Left hindlimb (tissue), 1 donor: ENCODE data around the gene DHPS.
"Not testable (repeated sequence)": the region's sequence is repeated elsewhere in the genome, so short reads cannot be mapped to it uniquely, and the experiment has no call there.

Experiments used
- DNase-seq: peaks from one replicate; pipeline ENCODE4 v3.0.0-alpha.2; 2018

Gene DHPS

GRCh38 chr19:12681074-12681987 is at the start of gene DHPS:
TSS of gene DHPS (minus strand) at chr19:12681880. CDS start at chr19:12681766, 114 bp downstream.
- DNase-seq: peak; percentile 93

GRCh38 chr19:12731337-12731736 is 49.7 kb upstream of the DHPS start:
- DNase-seq: no peak

DNA sequence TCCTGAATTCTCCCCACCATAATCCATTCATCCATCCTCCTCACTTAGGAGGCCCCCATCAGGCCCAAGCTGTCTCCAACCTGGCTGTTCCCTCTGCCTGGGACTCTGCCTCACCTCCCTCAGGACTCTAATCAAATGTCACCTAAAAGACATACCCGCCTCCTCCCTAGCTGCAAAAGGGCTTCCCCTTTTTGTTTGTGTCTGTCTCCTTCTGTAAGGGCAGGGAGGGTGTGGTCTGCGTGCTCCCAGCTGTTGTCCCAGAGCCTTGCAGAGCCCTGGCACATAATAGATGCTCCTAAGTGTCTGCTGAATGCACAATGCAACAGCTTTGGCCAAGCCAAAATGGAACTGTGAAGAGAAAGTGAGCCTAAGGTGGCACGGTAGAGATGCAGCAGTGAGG is 48.4 kb upstream of the DHPS start:
- no peak for DNase-seq

GRCh38 chr19:12727745-12728433 is 46.2 kb upstream of the DHPS start:
- DNase-seq: no peak

DNA sequence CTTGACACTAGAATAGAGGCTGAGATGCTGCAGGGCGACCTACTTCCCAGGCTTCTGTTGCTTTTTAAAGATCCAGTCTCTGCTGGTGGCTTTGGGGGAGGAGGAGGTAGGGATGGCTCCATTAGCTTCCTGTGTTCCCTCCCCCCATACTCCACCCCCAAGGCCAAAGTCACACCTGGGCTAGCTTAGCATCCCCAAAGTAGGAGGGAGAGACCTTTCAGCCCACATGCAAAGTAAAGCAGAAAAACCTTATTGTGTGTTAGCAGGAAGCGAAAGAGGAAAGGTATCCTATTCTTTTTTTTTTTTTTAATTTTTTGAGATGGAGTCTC is 45.3 kb upstream of the DHPS start:
- DNase-seq: no peak

- DNase-seq: not testable (repeated sequence)
These were observed 43.9 kb upstream of the DHPS start for GRCh38 chr19:12725612-12726011.

- DNase-seq: peak; percentile 74
These were observed 42.2 kb upstream of the DHPS start, which contains the start of gene TNPO2 for GRCh38 chr19:12723641-12724426. TSS of gene TNPO2 (minus strand) at chr19:12723932. CDS start at chr19:12720977, 2,955 bp downstream.

DNA sequence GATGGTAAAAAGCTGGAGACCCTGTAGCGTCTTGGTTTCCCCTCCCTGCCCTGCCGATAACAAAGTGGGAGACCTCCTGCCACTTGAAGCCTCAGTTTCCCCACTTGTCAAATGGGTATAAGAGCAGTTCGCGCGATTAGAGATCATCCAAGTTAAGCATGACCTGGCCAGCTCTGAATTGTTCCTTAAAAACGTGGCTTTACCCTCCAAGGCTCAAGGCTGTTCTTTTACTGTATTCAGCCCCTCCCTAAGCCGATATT is 41.6 kb upstream of the DHPS start:
- no peak for DNase-seq

GRCh38 chr19:12722566-12723380 is 41.1 kb upstream of the DHPS start:
- peak; percentile 97 for DNase-seq

DNA sequence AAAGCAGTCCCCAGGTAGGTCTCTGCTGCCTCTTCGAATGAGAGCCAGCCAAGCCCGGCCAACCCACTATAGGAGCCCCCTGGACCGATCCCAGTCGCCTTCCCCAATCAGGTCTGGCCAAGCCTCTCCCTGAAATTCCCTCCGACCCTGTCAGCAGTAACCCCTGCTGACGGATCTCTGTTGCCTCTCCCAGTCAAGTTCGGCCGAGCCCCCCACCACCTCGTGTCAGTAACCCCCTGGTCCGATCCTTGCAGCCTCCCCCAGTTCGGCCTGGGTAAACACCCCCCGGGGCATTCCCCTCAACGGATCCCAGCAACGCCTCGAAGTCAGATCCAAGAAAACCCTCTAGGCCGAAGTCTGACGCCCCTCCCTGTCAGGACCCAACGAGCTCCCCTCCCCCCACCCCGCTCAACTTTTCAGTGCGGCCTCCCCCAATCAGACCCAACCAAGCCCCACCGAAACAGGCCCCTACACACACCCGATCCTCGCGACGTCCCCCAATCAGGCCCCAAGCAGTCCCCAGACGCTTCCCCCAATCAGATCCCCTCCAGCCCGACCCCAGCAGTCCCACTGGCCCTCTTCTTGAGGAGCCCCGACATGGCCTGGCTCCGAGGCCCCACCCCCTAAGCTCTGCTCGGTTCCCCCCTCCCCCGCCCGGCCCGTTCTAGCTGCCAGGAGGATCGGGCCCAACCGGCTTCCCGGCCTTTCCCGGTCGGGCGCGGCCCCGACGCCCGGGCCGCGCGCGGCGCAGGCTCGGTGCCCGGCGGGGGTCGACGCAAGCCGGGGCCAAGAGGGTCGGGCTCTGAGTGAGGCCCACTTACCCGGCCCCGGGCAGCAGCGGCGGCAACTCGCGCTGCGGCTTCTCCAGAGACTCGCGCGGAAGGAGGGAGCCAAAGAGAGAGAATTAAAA is 40.2 kb upstream of the DHPS start:
- DNase-seq: peak; percentile 87

- DNase-seq: peak; percentile 46
These were observed 39.4 kb upstream of the DHPS start for GRCh38 chr19:12720851-12721655.

- no peak for DNase-seq
These were observed 38.6 kb upstream of the DHPS start for GRCh38 chr19:12720296-12720695.

- DNase-seq: no peak
These were observed 34.2 kb upstream of the DHPS start for GRCh38 chr19:12715929-12716328.

DNA sequence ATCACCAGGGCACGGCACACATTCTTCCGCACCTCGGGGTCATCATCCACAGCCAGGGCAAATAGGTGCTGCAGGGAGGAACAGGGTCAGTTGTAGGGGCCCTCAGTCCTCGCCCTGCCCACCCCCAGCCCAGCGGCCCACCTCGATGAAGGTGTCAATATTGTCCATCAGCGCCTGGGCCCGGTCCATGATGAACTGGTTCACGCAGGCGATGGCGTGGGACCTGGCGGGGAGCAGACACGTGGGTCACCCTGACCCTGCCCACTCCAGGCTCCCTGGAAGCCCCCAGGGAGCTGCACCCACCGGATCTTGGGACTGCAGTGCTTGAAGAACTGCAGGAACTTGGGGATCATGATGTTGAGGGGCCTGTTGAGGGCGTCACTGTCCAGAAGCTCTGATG is 33.4 kb upstream of the DHPS start:
- DNase-seq: no peak

DNA sequence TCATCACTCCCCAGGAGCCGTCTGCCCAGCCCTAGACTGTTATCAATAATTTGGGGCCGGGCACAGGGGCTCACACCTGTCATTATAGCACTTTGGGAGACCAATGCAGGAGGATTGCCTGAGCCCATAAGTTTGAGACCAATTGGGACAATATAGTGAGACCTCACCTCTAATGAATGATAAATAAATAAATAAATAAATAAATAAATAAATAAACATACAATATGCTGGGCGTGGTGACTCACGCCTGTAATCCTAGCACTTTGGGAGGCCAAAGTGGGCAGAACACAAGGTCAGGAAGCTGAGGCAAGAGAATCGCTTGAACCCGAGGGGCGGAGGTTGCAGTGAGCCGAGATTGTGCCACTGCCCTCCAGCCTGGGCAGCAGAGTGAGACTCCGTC is 31.6 kb upstream of the DHPS start:
- not testable (repeated sequence) for DNase-seq

- DNase-seq: not testable (repeated sequence)
These were observed 30.4 kb upstream of the DHPS start for GRCh38 chr19:12712077-12712476.

DNA sequence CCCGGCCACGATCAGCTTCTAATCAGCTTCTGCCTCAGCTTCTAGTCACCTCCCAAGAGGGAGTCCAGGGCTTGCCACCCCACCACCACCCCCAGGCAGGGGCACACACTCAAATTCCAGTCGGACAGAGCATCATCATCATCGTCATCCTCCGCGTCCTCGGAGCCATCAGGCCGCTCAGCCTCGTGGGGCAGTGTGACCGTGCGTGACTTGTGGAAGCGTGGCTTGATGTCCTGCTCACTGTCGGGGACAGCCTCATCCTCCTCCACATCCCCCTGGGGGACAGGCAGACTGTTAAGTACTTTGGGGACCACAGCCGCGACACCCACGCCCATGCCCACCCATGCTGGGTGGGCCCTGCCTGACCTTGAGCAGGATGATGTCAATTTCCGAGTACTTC is 29.5 kb upstream of the DHPS start:
- no peak for DNase-seq

DNA sequence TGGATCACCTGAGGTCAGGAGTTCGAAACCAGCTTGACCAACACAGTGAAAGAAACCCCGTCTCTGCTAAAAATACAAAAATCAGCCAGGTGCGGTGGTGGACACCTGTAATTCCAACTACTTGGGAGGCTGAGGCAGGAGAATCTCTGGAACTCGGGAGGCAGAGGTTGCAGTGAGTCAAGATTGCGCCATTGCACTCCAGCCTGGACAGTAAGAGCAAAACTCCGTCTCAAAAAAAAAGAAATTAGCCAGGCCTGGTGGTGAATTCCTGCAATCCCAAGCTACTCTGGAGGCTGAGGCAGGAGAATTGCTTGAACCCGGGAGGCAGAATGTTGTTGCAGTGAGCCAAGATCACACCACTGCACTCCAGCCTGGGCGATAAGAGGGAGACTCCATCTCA is 27.0 kb upstream of the DHPS start:
- DNase-seq: no peak

GRCh38 chr19:12706332-12706718 is 24.6 kb upstream of the DHPS start:
- DNase-seq: no peak

GRCh38 chr19:12705654-12706331 is 24.1 kb upstream of the DHPS start:
- no peak for DNase-seq
